ENCODE results near the gene FADS1. TPM values are rescaled to one million over a fixed set of nuclear protein-coding genes. Genes with fewer than 3 reads are reported as not detected.

The FADS1 gene
- total RNA-seq, 4 donors from 2014 or later = 25.4 to 209 (median 62.5) TPM

DNA sequence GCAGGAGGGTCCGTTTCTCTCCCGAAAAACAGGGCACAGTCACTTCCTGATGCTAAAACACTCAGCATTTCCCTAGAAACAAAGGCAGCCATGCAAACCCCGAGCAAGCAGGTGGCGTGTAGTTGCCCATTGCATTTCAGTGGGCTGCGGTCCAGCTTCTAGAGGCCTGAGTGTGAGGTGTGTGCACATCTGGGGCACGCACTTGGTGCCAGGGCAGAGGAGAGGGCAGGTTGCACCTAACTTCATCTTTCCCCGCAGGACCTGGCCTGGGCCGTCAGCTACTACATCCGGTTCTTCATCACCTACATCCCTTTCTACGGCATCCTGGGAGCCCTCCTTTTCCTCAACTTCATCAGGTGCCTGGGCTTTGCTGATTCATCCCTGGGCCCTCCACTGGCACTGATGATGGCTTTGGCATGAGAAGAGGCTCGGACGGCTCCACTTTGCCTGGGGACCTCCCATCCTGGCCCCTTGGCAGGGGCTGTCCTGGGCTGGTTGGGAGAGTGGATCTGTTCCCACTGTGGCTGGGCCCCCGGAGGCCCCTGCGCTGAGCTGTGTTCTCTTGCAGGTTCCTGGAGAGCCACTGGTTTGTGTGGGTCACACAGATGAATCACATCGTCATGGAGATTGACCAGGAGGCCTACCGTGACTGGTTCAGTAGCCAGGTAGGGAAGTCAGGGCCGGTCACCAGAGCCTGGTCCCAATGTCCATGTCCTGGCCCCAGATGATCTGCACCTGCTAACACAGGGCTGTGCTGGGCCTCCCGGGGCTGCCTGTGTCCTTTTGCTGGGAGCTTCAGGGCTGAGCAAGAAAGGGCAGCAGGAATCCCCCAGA is 46.1 kb upstream of the FADS1 start:
- no peaks in the 10 kb centered on the region for H3K36me3 ChIP-seq
- intact Hi-C loops (cut with DNase I; ENCODE audit: low total_unique reads) = no loop called here
- DNase-seq = no peak

DNA sequence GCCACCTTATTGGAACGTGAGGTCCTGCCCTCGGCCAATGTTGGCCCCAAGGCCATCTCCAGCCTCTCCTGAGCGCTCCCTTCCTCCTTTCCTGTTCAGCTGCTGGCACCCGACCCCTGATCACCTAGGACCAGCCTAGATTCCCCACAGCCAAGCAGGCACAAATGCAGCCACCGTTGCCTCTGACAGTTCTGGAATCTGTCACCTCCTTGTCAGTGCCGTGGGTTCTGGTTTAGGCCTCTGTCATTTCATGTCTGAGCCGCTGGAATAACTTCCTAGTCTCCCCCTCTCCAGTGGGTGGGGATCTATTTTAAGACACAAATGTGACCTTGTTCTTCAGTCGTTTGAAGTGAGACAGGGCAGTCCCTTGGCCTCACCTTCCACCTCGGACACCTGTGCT is 44.8 kb upstream of the FADS1 start:
- no peak for ATAC-seq
- H3K27me3 ChIP-seq = no peaks in the 10 kb centered on the region
- intact Hi-C loops (cut with DNase I; ENCODE audit: low total_unique reads) = no loop called here
- H3K27ac ChIP-seq = no peak overlapping the region
- TF ChIP-seq CTCF (IDR thresholded peaks at IDR 0.05 in 4 of 5, conservative IDR thresholded peaks at IDR 0.05 in 1 of 5) = no peak
- no peak for TF ChIP-seq POLR2A (IDR thresholded peaks at IDR 0.05)
- no peaks in the 10 kb centered on the region for H3K4me1 ChIP-seq
- DNase-seq = no peak
- H3K9me3 ChIP-seq = no peaks in the 10 kb centered on the region
- H3K4me3 ChIP-seq = no peak overlapping the region
- H3K36me3 ChIP-seq = no peaks in the 10 kb centered on the region
- in situ Hi-C loops (cut with MboI; ENCODE audit: low sequenced_read_pairs in 4 of 4) = no loop called here

More for the DNA sequence above, 46.1 kb upstream of the FADS1 start:
- no peaks in the 10 kb centered on the region for H3K27me3 ChIP-seq
- no peaks in the 10 kb centered on the region for H3K9me3 ChIP-seq
- no peak for TF ChIP-seq CTCF (IDR thresholded peaks at IDR 0.05 in 4 of 5, conservative IDR thresholded peaks at IDR 0.05 in 1 of 5)
- H3K4me3 ChIP-seq = no peak overlapping the region
- in situ Hi-C loops (cut with MboI; ENCODE audit: low sequenced_read_pairs in 4 of 4) = no loop called here
- ATAC-seq = no peak
- H3K4me1 ChIP-seq = no peaks in the 10 kb centered on the region
- no peak overlapping the region for H3K27ac ChIP-seq

- no peak overlapping the region for H3K27ac ChIP-seq
- no peaks in the 10 kb centered on the region for H3K36me3 ChIP-seq
- in situ Hi-C loops (cut with MboI; ENCODE audit: low sequenced_read_pairs in 4 of 4) (no loop called here), intact Hi-C loops (cut with DNase I; ENCODE audit: low total_unique reads) (no loop called here)
- ATAC-seq (peak in 1 of 2 donors; percentile 30), DNase-seq (peak in 1 of 2 donors; percentile 46)
- no peak for TF ChIP-seq CTCF (IDR thresholded peaks at IDR 0.05 in 4 of 5, conservative IDR thresholded peaks at IDR 0.05 in 1 of 5)
- no peak for TF ChIP-seq POLR2A (IDR thresholded peaks at IDR 0.05)
- H3K27me3 ChIP-seq = no peaks in the 10 kb centered on the region
- no peaks in the 10 kb centered on the region for H3K9me3 ChIP-seq
- H3K4me1 ChIP-seq = no peaks in the 10 kb centered on the region
- H3K4me3 ChIP-seq = no peak overlapping the region
Measured at GRCh38 chr11:61860054-61860903, 43.5 kb upstream of the FADS1 start.

DNA sequence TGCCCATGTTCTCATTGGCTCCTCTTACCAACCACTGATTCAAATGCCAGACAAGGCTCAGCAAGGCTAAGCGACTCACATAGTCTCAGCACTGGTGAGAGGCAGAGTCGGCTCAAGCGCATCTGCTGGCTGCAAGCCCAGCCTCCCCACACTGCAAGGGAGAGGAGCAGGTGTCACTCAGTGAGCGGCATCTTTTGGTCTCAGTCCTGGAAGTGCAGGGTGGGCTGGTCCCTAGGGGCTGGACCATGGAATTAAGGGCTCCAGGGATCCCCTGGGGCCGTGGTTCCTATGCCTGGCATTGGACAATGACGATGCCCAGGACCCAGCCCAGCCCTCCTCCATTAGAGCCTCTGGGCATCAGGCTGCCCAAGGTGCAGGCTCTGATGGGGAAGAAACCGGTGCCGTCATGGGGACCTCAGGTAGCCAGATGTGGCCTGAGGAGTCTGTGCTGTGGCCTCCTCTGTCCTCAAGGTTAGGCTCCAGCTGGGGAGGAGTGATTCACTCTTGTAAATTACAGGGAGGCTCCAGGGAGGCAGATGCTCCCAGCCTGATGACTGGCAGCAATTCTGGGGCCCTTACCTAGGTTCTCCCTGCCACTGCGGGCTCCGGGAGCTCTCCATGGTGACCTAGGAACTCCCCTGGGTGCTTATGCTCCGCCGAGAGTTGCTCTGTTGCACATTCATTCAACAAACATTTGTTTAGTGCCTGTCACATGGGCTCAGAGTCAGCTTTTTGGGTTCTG is 39.3 kb upstream of the FADS1 start:
- Histone ChIP-seq H3K36me3 (no peaks in the 10 kb centered on the region), H3K4me1 (no peaks in the 10 kb centered on the region), H3K27me3 (peaks cover 0 to 8% (median 0%) of the 10 kb centered on the region in 3 donors), H3K4me3 (no peak overlapping the region), H3K9me3 (no peaks in the 10 kb centered on the region), H3K27ac (no peak overlapping the region)
- TF ChIP-seq POLR2A (IDR thresholded peaks at IDR 0.05) (no peak), CTCF (IDR thresholded peaks at IDR 0.05 in 4 of 5, conservative IDR thresholded peaks at IDR 0.05 in 1 of 5) (no peak)
- in situ Hi-C loops (cut with MboI; ENCODE audit: low sequenced_read_pairs in 4 of 4) (no loop called here), intact Hi-C loops (cut with DNase I; ENCODE audit: low total_unique reads) (no loop called here)
- DNase-seq (no peak), ATAC-seq (no peak)

Measured in gastrocnemius medialis (tissue), 4 donors.